ENCODE measurements around the gene PPIA. TPM values are rescaled to one million over a fixed set of nuclear protein-coding genes. Genes with fewer than 3 reads are reported as not detected.
"Not testable (repeated sequence)": the region's sequence is repeated elsewhere in the genome, so short reads cannot be mapped to it uniquely, and the experiment has no call there.

PPIA gene
- polyA plus RNA-seq, 3 donors, result 1,614 to 2,276 (median 2,037) TPM

- not testable (repeated sequence) for H3K27me3 Mint-ChIP-seq (ENCODE audit: low read depth in 3 of 3); H3K9me3 Mint-ChIP-seq; H3K27me3 ChIP-seq (ENCODE audit: control insufficient read depth in 2 of 2, insufficient read depth in 2 of 2, low read length in 2 of 2); H3K4me3 Mint-ChIP-seq; H2AFZ ChIP-seq (ENCODE audit: insufficient read depth, low read depth, low read length, poor library complexity, severe bottlenecking); H3K4me2 ChIP-seq (replicated peaks; ENCODE audit: extremely low read depth, low read length, poor library complexity, severe bottlenecking); H3K4me3 ChIP-seq (replicated peaks in 1 of 3; ENCODE audit: low read depth in 2 of 3, low read length in 3 of 3); DNase-seq; H3K9ac ChIP-seq (ENCODE audit: insufficient read depth, low read length, poor library complexity, severe bottlenecking); H3K27ac ChIP-seq (ENCODE audit: low read depth in 1 of 2, low read length in 2 of 2); H3K9me3 ChIP-seq (replicated peaks in 1 of 2; ENCODE audit: control insufficient read depth in 1 of 2, insufficient read depth in 1 of 2, low read length in 2 of 2); H3K27ac Mint-ChIP-seq
- Histone ChIP-seq H3K36me3 (replicated peaks in 1 of 2; ENCODE audit: control insufficient read depth in 1 of 2, insufficient read depth in 2 of 2, low read length in 2 of 2) (peaks cover 16 to 22% of the 10 kb centered on the region in 2 donors), H3K4me1 (ENCODE audit: control insufficient read depth in 1 of 2, insufficient read depth in 2 of 2, low read length in 2 of 2) (peaks cover 38 to 55% of the 10 kb centered on the region in 2 donors), H4K20me1 (ENCODE audit: insufficient read depth, low read length) (peaks cover 61% of the 10 kb centered on the region), H3K79me2 (ENCODE audit: insufficient read depth, low read length) (peaks cover 93% of the 10 kb centered on the region)
- Mint-ChIP-seq H3K36me3 (peaks cover 24 to 29% of the 10 kb centered on the region in 2 donors), H3K4me1 (peaks cover 47% of the 10 kb centered on the region)
- intact Hi-C loops (cut with micrococcal nuclease), result loop anchor here (5.0 to 10.0 kb wide), 5 partner anchors 46 to 799 kb away; partner anchors contain the start of genes DBNL (in 1 of the 2) and PPIA (in 1 of the 2)
- WGBS (ENCODE audit: insufficient coverage), result no CpG with 5 or more reads among the region's 5 CpGs
These were observed 47.0 kb downstream of the PPIA start for GRCh38 chr7:44843440-44843839.

- peak overlapping the region; percentile 81 to 91 for H3K4me3 Mint-ChIP-seq
- peak overlapping the region in 1 of 2 donors; percentile 92 for H3K27ac ChIP-seq (ENCODE audit: low read depth in 1 of 2, low read length in 2 of 2)
- TF ChIP-seq CTCF (IDR thresholded peaks at IDR 0.05), result no peak
- peaks cover 49% of the 10 kb centered on the region for H4K20me1 ChIP-seq (ENCODE audit: insufficient read depth, low read length)
- H3K9ac ChIP-seq (ENCODE audit: insufficient read depth, low read length, poor library complexity, severe bottlenecking), result no peak overlapping the region
- intact Hi-C loops (cut with micrococcal nuclease), result loop anchor here (5.0 to 10.0 kb wide), 7 partner anchors 42 to 801 kb away; partner anchors contain the start of genes DBNL (in 1 of the 2), PPIA (in 1 of the 2), PURB (in 1 of the 2) and TMED4 (in 1 of the 2)
- DNase-seq, result peak; percentile 38 to 79 (median 54)
- H3K9me3 ChIP-seq (replicated peaks in 1 of 2; ENCODE audit: control insufficient read depth in 1 of 2, insufficient read depth in 1 of 2, low read length in 2 of 2), result no peaks in the 10 kb centered on the region
- peaks cover 3 to 9% of the 10 kb centered on the region in 2 donors for H3K36me3 ChIP-seq (replicated peaks in 1 of 2; ENCODE audit: control insufficient read depth in 1 of 2, insufficient read depth in 2 of 2, low read length in 2 of 2)
- H3K4me3 ChIP-seq (replicated peaks in 1 of 3; ENCODE audit: low read depth in 2 of 3, low read length in 3 of 3), result peak overlapping the region in 2 of 3 experiments; percentile 89 to 98
- peaks cover 52 to 69% of the 10 kb centered on the region in 2 donors for H3K4me1 ChIP-seq (ENCODE audit: control insufficient read depth in 1 of 2, insufficient read depth in 2 of 2, low read length in 2 of 2)
- H3K36me3 Mint-ChIP-seq, result peaks cover 12 to 14% of the 10 kb centered on the region in 2 donors
- peak overlapping the region; percentile 95 for H3K4me2 ChIP-seq (replicated peaks; ENCODE audit: extremely low read depth, low read length, poor library complexity, severe bottlenecking)
- no peaks in the 10 kb centered on the region for H3K27me3 ChIP-seq (ENCODE audit: control insufficient read depth in 2 of 2, insufficient read depth in 2 of 2, low read length in 2 of 2)
- H2AFZ ChIP-seq (ENCODE audit: insufficient read depth, low read depth, low read length, poor library complexity, severe bottlenecking), result no peak overlapping the region
- no peaks in the 10 kb centered on the region for H3K27me3 Mint-ChIP-seq (ENCODE audit: low read depth in 3 of 3)
- peaks cover 78% of the 10 kb centered on the region for H3K79me2 ChIP-seq (ENCODE audit: insufficient read depth, low read length)
- peak overlapping the region; percentile 84 to 99 (median 92) for H3K27ac Mint-ChIP-seq
- H3K9me3 Mint-ChIP-seq, result no peaks in the 10 kb centered on the region
- peaks cover 62% of the 10 kb centered on the region for H3K4me1 Mint-ChIP-seq
These were observed 49.0 kb downstream of the PPIA start for GRCh38 chr7:44845451-44845850.

GRCh38 chr7:44846390-44846789 lies 49.9 kb downstream of the PPIA start:
- H3K27me3 ChIP-seq (ENCODE audit: control insufficient read depth in 2 of 2, insufficient read depth in 2 of 2, low read length in 2 of 2); H3K27me3 Mint-ChIP-seq (ENCODE audit: low read depth in 3 of 3); H3K36me3 ChIP-seq (replicated peaks in 1 of 2; ENCODE audit: control insufficient read depth in 1 of 2, insufficient read depth in 2 of 2, low read length in 2 of 2); H3K9me3 Mint-ChIP-seq; H2AFZ ChIP-seq (ENCODE audit: insufficient read depth, low read depth, low read length, poor library complexity, severe bottlenecking); H3K36me3 Mint-ChIP-seq; H3K9me3 ChIP-seq (replicated peaks in 1 of 2; ENCODE audit: control insufficient read depth in 1 of 2, insufficient read depth in 1 of 2, low read length in 2 of 2); DNase-seq: not testable (repeated sequence)
- H3K27ac Mint-ChIP-seq, result peak overlapping the region; percentile 84 to 99 (median 92)
- Histone ChIP-seq H3K4me3 (replicated peaks in 1 of 3; ENCODE audit: low read depth in 2 of 3, low read length in 3 of 3) (peak overlapping the region; percentile 79 to 98 (median 89)), H4K20me1 (ENCODE audit: insufficient read depth, low read length) (peaks cover 39% of the 10 kb centered on the region), H3K79me2 (ENCODE audit: insufficient read depth, low read length) (peaks cover 68% of the 10 kb centered on the region), H3K9ac (ENCODE audit: insufficient read depth, low read length, poor library complexity, severe bottlenecking) (peak overlapping the region; percentile 78), H3K4me2 (replicated peaks; ENCODE audit: extremely low read depth, low read length, poor library complexity, severe bottlenecking) (peak overlapping the region; percentile 95), H3K27ac (ENCODE audit: low read depth in 1 of 2, low read length in 2 of 2) (peak overlapping the region; percentile 56 to 92), H3K4me1 (ENCODE audit: control insufficient read depth in 1 of 2, insufficient read depth in 2 of 2, low read length in 2 of 2) (peaks cover 47 to 64% of the 10 kb centered on the region in 2 donors)
- WGBS (ENCODE audit: insufficient coverage), result 25% methylated on average over 9 of the region's 11 CpGs
- peak overlapping the region; percentile 81 to 91 for H3K4me3 Mint-ChIP-seq
- intact Hi-C loops (cut with micrococcal nuclease), result loop anchor here (5.0 to 10.0 kb wide), 7 partner anchors 41 to 802 kb away; partner anchors contain the start of genes DBNL (in 1 of the 2), PPIA (in 1 of the 2), PURB (in 1 of the 2) and TMED4 (in 1 of the 2)
- H3K4me1 Mint-ChIP-seq, result peaks cover 58% of the 10 kb centered on the region
